CD14-positive monocyte (primary cell): ENCODE results near the gene NPAS2. TPM values are rescaled to one million over a fixed set of nuclear protein-coding genes. Genes with fewer than 3 reads are reported as not detected.

Experiments used
- DNase-seq, 3 donors: peaks; one replicate each; pipeline ENCODE4 v3.0.0-alpha.2; 2011 to 2022
- H2AFZ ChIP-seq: 2 replicates; pipeline ENCODE4 v1.6.0; 2012; ENCODE audit warnings: mild to moderate bottlenecking, low read depth, low read length, inconsistent platforms; ENCODE audit not compliant: insufficient read depth, poor library complexity, severe bottlenecking
- H3K27ac ChIP-seq, 2 donors: 1 replicate in 1 of 2; 2 replicates in 1 of 2; pipeline ENCODE4 v1.5.1; 2012 to 2013; ENCODE audit warnings: low read length in 2 of 2, control low read depth in 1 of 2, inconsistent platforms in 1 of 2, low read depth in 1 of 2, mild to moderate bottlenecking in 1 of 2
- H3K27me3 ChIP-seq, 2 donors: one replicate each; pipeline versions ENCODE4 v1.6.0 to v1.6.1; 2011 to 2013; ENCODE audit warnings: low read length in 2 of 2; ENCODE audit not compliant: control insufficient read depth in 2 of 2, insufficient read depth in 2 of 2
- H3K36me3 ChIP-seq, 2 donors: replicated peaks in 1 of 2; 1 replicate in 1 of 2; 2 replicates in 1 of 2; pipeline versions ENCODE4 v1.5.1 to v1.6.1; 2012 to 2013; ENCODE audit warnings: low read length in 2 of 2, control low read depth in 1 of 2, inconsistent platforms in 1 of 2, mild to moderate bottlenecking in 1 of 2; ENCODE audit not compliant: insufficient read depth in 2 of 2, control insufficient read depth in 1 of 2
- H3K4me1 ChIP-seq, 2 donors: 1 replicate in 1 of 2; 2 replicates in 1 of 2; pipeline versions ENCODE4 v1.5.1 to v1.6.1; 2012 to 2013; ENCODE audit warnings: low read length in 2 of 2, control low read depth in 1 of 2, inconsistent platforms in 1 of 2, mild to moderate bottlenecking in 1 of 2, moderate library complexity in 1 of 2; ENCODE audit not compliant: insufficient read depth in 2 of 2, control insufficient read depth in 1 of 2
- H3K4me2 ChIP-seq: replicated peaks from 2 replicates; pipeline ENCODE3; 2012; ENCODE audit warnings: low read length, moderate library complexity, mild to moderate bottlenecking; ENCODE audit not compliant: poor library complexity, severe bottlenecking; ENCODE audit errors: extremely low read depth
- H3K4me3 ChIP-seq, 3 experiments: fragments of 200-600 bp in 1 of 3; sonication (generic) in 1 of 3; replicated peaks in 1 of 3; 1 replicate in 2 of 3; 2 replicates in 1 of 3; pipeline ENCODE4 v1.5.1; 2011 to 2013; ENCODE audit warnings: low read length in 3 of 3, mild to moderate bottlenecking in 3 of 3, control low read depth in 2 of 3, low read depth in 2 of 3, inconsistent platforms in 1 of 3, moderate library complexity in 1 of 3
- H3K79me2 ChIP-seq: 2 replicates; pipeline ENCODE4 v1.6.0; 2012; ENCODE audit warnings: mild to moderate bottlenecking, control low read depth, inconsistent platforms, low read length, moderate library complexity; ENCODE audit not compliant: insufficient read depth
- H3K9ac ChIP-seq: 2 replicates; pipeline ENCODE4 v1.6.0; 2017; ENCODE audit warnings: low read length, mild to moderate bottlenecking; ENCODE audit not compliant: insufficient read depth, poor library complexity, severe bottlenecking
- H3K9me3 ChIP-seq, 2 donors: replicated peaks in 1 of 2; 1 replicate in 1 of 2; 2 replicates in 1 of 2; pipeline versions ENCODE4 v1.5.1 to v1.6.1; 2012 to 2013; ENCODE audit warnings: low read length in 2 of 2, control low read depth in 1 of 2; ENCODE audit not compliant: control insufficient read depth in 1 of 2, insufficient read depth in 1 of 2
- H4K20me1 ChIP-seq: 2 replicates; pipeline ENCODE4 v1.6.0; 2012; ENCODE audit warnings: mild to moderate bottlenecking, low read length, control low read depth, moderate library complexity; ENCODE audit not compliant: insufficient read depth
- H3K27ac Mint-ChIP-seq, 7 donors: one replicate each; pipeline ENCODE4 v1.8.0; 2020; ENCODE audit warnings: mild to moderate bottlenecking in 7 of 7, mixed read lengths in 7 of 7, moderate library complexity in 6 of 7, inconsistent platforms in 2 of 7
- H3K27me3 Mint-ChIP-seq, 3 donors: one replicate each; pipeline ENCODE4 v1.8.0; 2021 to 2022; ENCODE audit warnings: low read depth in 3 of 3, mild to moderate bottlenecking in 3 of 3, mixed read lengths in 3 of 3, moderate library complexity in 3 of 3, inconsistent platforms in 1 of 3
- H3K36me3 Mint-ChIP-seq, 2 donors: one replicate each; pipeline ENCODE4 v1.8.0; 2020; ENCODE audit warnings: mixed read lengths in 2 of 2, inconsistent platforms in 1 of 2, mild to moderate bottlenecking in 1 of 2
- H3K4me1 Mint-ChIP-seq: one replicate; pipeline ENCODE4 v1.8.0; 2020; ENCODE audit warnings: mild to moderate bottlenecking, mixed read lengths
- H3K4me3 Mint-ChIP-seq, 2 donors: one replicate each; pipeline ENCODE4 v1.8.0; 2020; ENCODE audit warnings: mild to moderate bottlenecking in 2 of 2, mixed read lengths in 2 of 2, moderate library complexity in 1 of 2
- H3K9me3 Mint-ChIP-seq, 7 donors: one replicate each; pipeline ENCODE4 v1.8.0; 2020 to 2022; ENCODE audit warnings: mixed read lengths in 7 of 7, mild to moderate bottlenecking in 6 of 7, moderate library complexity in 6 of 7, inconsistent platforms in 2 of 7
- WGBS: methylation state at CpG from one replicate; pipeline ENCODE4 v1.1.5; 2013; ENCODE audit warnings: missing lambda C conversion rate; ENCODE audit not compliant: insufficient coverage; 5-methylcytosine and 5-hydroxymethylcytosine counted together
- intact Hi-C, 2 donors: fragments of 100-400 bp; cut with micrococcal nuclease; formaldehyde crosslinking; loops; one replicate each; pipeline versions ENCODE4 v1.15.0 to v1.15.1; 2023
- polyA plus RNA-seq, 3 donors: library from polyadenylated mRNA; depleted of rRNA in 1 of 3; unstranded in 2 of 3; stranded (reverse) in 1 of 3; fragments of 300-500 nt in 2 of 3; fragments of >200 nt in 1 of 3; fragmentation: Illumina TruSeq in 2 of 3; gene quantifications; 1 replicate in 2 of 3; 2 replicates in 1 of 3; pipeline ENCODE4 v1.2.3, GENCODE V29; 2012 to 2021
- TF ChIP-seq, protein P1 (sequence below): fragments of 200-600 bp; IDR thresholded peaks from one replicate; pipeline ENCODE4 v1.8.0; 2022; ENCODE audit warnings: antibody characterized with exemption, mild to moderate bottlenecking

The NPAS2 gene
- polyA plus RNA-seq, 3 donors = not detected

DNA sequence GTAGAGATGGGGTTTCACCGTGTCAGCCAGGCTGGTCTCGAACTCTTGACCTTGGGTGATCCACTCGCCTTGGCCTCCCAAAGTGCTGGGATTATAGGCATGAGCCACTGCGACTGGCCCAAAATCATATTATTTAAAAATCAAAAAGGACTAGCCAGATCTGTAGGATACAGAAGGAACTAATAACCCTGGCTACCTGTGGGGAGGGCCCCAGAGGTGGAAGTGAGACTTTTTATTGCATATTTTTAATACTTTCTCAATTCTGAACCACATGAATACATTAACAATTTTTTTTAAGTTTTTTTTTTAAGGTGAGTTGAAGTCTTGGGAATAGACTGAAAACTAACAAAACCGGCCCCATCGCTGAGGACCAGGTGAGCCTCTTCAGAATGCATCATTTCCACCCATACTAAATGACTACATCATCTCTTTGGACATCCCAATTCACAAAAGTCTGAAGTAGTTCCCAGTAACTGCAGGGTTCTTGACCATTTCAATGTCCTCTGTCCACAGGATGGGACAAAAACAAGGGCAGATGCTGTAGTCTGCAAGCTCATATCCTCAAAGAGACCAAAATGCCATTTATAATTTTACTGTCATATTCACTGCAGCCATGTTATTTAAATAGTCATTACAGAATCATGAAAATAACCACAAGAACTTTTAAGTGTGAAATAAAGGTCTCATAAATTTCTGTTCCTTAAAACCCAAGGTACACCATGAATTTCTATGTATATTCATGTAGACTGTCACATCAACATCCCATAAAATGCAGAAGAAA, 203.6 kb downstream of the NPAS2 start:
- no peak overlapping the region for H2AFZ ChIP-seq
- DNase-seq = no peak
- Mint-ChIP-seq H3K4me1 (no peaks in the 10 kb centered on the region), H3K9me3 (no peaks in the 10 kb centered on the region), H3K27me3 (peaks cover 0 to 3% (median 2%) of the 10 kb centered on the region in 3 donors), H3K4me3 (no peak overlapping the region), H3K36me3 (peaks cover 61 to 93% of the 10 kb centered on the region in 2 donors), H3K27ac (peak overlapping the region in 1 of 7 donors; percentile 36)
- H3K27ac ChIP-seq = no peak overlapping the region
- TF ChIP-seq, protein P1, sequence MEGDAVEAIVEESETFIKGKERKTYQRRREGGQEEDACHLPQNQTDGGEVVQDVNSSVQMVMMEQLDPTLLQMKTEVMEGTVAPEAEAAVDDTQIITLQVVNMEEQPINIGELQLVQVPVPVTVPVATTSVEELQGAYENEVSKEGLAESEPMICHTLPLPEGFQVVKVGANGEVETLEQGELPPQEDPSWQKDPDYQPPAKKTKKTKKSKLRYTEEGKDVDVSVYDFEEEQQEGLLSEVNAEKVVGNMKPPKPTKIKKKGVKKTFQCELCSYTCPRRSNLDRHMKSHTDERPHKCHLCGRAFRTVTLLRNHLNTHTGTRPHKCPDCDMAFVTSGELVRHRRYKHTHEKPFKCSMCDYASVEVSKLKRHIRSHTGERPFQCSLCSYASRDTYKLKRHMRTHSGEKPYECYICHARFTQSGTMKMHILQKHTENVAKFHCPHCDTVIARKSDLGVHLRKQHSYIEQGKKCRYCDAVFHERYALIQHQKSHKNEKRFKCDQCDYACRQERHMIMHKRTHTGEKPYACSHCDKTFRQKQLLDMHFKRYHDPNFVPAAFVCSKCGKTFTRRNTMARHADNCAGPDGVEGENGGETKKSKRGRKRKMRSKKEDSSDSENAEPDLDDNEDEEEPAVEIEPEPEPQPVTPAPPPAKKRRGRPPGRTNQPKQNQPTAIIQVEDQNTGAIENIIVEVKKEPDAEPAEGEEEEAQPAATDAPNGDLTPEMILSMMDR = no peak
- no peak overlapping the region for H3K4me2 ChIP-seq
- H3K36me3 ChIP-seq = peaks cover 47 to 99% of the 10 kb centered on the region in 2 donors
- no peak overlapping the region for H3K9ac ChIP-seq
- H4K20me1 ChIP-seq = peaks cover 11% of the 10 kb centered on the region
- no CpG with 5 or more reads among the region's 6 CpGs for WGBS
- H3K79me2 ChIP-seq = no peaks in the 10 kb centered on the region
- H3K27me3 ChIP-seq = no peaks in the 10 kb centered on the region
- H3K4me1 ChIP-seq = no peaks in the 10 kb centered on the region
- no peaks in the 10 kb centered on the region for H3K9me3 ChIP-seq
- intact Hi-C loops = no loop called here
- no peak overlapping the region for H3K4me3 ChIP-seq

DNA sequence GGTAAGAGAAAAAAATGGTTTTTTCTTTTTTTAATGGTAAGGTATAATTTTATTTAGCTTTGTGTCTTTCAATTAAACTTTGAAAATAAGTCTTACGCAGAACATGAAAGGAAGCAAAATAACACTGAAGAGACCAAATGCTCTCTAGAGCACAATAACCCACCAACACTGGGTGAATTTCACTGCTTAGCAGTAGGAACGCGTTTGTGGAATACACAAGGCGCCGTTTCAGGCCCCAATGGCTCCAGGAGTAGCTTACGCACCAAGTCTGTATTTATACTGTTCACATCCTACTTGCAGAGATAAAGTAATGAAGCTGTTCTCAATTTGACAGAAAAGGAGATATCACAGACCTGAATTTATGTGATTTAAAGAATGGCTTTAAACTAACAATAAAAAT, 205.6 kb downstream of the NPAS2 start:
- no peak overlapping the region for H2AFZ ChIP-seq
- H4K20me1 ChIP-seq = peaks cover 12% of the 10 kb centered on the region
- no peak overlapping the region for H3K9ac ChIP-seq
- peaks cover 59 to 92% of the 10 kb centered on the region in 2 donors for H3K36me3 Mint-ChIP-seq
- H3K27ac Mint-ChIP-seq = no peak overlapping the region
- no peaks in the 10 kb centered on the region for H3K4me1 Mint-ChIP-seq
- no peak overlapping the region for H3K4me3 Mint-ChIP-seq
- no peak for DNase-seq
- H3K36me3 ChIP-seq = peaks cover 45 to 93% of the 10 kb centered on the region in 2 donors
- no peak overlapping the region for H3K27ac ChIP-seq
- H3K4me3 ChIP-seq = no peak overlapping the region
- peaks cover 0 to 3% (median 2%) of the 10 kb centered on the region in 3 donors for H3K27me3 Mint-ChIP-seq
- H3K27me3 ChIP-seq = no peaks in the 10 kb centered on the region
- H3K9me3 Mint-ChIP-seq = no peaks in the 10 kb centered on the region
- H3K4me1 ChIP-seq = no peaks in the 10 kb centered on the region
- no peaks in the 10 kb centered on the region for H3K79me2 ChIP-seq
- no peaks in the 10 kb centered on the region for H3K9me3 ChIP-seq
- no CpG with 5 or more reads among the region's 6 CpGs for WGBS
- intact Hi-C loops = no loop called here
- no peak overlapping the region for H3K4me2 ChIP-seq
- TF ChIP-seq, protein P1 = no peak
